H1 (cell line): ENCODE measurements around the gene TAF9. TPM values are rescaled to one million over a fixed set of nuclear protein-coding genes. Genes with fewer than 3 reads are reported as not detected.

ENCODE experiments used
- BRCA1 ChIP-seq: IDR thresholded peaks from 2 replicates; pipeline ENCODE4 v1.6.1; 2012; ENCODE audit warnings: low read depth, low read length, improper control_type of control experiment
- RBBP5 ChIP-seq: IDR thresholded peaks from 2 replicates; pipeline ENCODE4 v1.7.1; 2012; ENCODE audit warnings: low read depth, mild to moderate bottlenecking, inconsistent platforms, low read length, moderate library complexity, borderline replicate concordance
- polyA plus RNA-seq, 7 experiments: library from polyadenylated mRNA; depleted of rRNA in 3 of 7; stranded (reverse) in 5 of 7; unstranded in 2 of 7; fragments of >200 nt in 5 of 7; fragments of 200-250 nt in 2 of 7; gene quantifications; 1 replicate in 5 of 7; 2 replicates in 1 of 7; 4 replicates in 1 of 7; pipeline versions ENCODE4 v1.2.1 to v1.2.3, GENCODE V29; 2011 to 2013; ENCODE audit warnings: missing spikeins in 2 of 7, mixed read lengths in 2 of 7
- total RNA-seq: library from RNA; stranded (reverse); fragmentation: NEBNext Ultra II Directional; extraction: Animal tissue kit (Norgen Biotek cat#: 25700); gene quantifications from 2 replicates; pipeline ENCODE4 v1.2.1, GENCODE V29; 2021

The TAF9 gene
- total and polyA plus RNA-seq, 2 of the 8 experiments (the other 6 are each of a cell fraction or from before 2014, with no cell fraction given) = 85.1 to 135 TPM

- no peak for TF ChIP-seq BRCA1
- TF ChIP-seq RBBP5 = no peak
- TF ChIP-seq, all 59 proteins: peak for 0
Measured at GRCh38 chr5:69331528-69332445, 37.5 kb downstream of the TAF9 start (continued).
